Thymus (tissue), 11 donors: Measurements from ENCODE around the gene SLC25A40. TPM values are rescaled to one million over a fixed set of nuclear protein-coding genes. Genes with fewer than 3 reads are reported as not detected.
A peak's percentile ranks its signal among the peaks of the same experiment; 100 is the strongest.
"Not testable (repeated sequence)": the region's sequence is repeated elsewhere in the genome, so short reads cannot be mapped to it uniquely, and the experiment has no call there.

ENCODE experiments used
- DNase-seq, 9 donors: peaks; one replicate each; pipeline ENCODE4 v3.0.0-alpha.2; 2013; ENCODE audit warnings: low spot score in 9 of 9, low read depth in 6 of 9, missing footprints in 1 of 9
- H3K27ac ChIP-seq, 2 donors: one replicate each; pipeline ENCODE4 v1.5.1; 2013; ENCODE audit warnings: control low read depth in 1 of 2, low read depth in 1 of 2, low read length in 1 of 2, mild to moderate bottlenecking in 1 of 2, moderate library complexity in 1 of 2
- H3K27me3 ChIP-seq, 2 donors: one replicate each; pipeline ENCODE4 v1.5.1; 2013; ENCODE audit warnings: low read length in 1 of 2; ENCODE audit not compliant: control insufficient read depth in 2 of 2, insufficient read depth in 1 of 2
- H3K36me3 ChIP-seq, 2 donors: one replicate each; pipeline ENCODE4 v1.5.1; 2013; ENCODE audit warnings: low read length in 1 of 2, mild to moderate bottlenecking in 1 of 2, moderate library complexity in 1 of 2; ENCODE audit not compliant: control insufficient read depth in 2 of 2, insufficient read depth in 2 of 2
- H3K4me1 ChIP-seq, 2 donors: one replicate each; pipeline ENCODE4 v1.5.1; 2013; ENCODE audit warnings: low read length in 2 of 2; ENCODE audit not compliant: control insufficient read depth in 2 of 2, insufficient read depth in 2 of 2
- H3K4me3 ChIP-seq, 2 donors: one replicate each; pipeline ENCODE4 v1.5.1; 2013; ENCODE audit warnings: low read length in 2 of 2, control low read depth in 1 of 2, mild to moderate bottlenecking in 1 of 2
- H3K9me3 ChIP-seq, 2 donors: one replicate each; pipeline ENCODE4 v1.5.1; 2013; ENCODE audit warnings: low read length in 1 of 2, mild to moderate bottlenecking in 1 of 2; ENCODE audit not compliant: control insufficient read depth in 2 of 2, insufficient read depth in 1 of 2
- WGBS: extraction: QIAGEN DNeasy Blood & Tissue Kit; methylation state at CpG from one replicate; pipeline ENCODE4 v1.1.7; 2013; 5-methylcytosine and 5-hydroxymethylcytosine counted together
- polyA plus RNA-seq: library from polyadenylated mRNA; stranded (reverse); fragments of 200-250 nt; gene quantifications from one replicate; pipeline ENCODE4 v1.2.3, GENCODE V29; 2013
- total RNA-seq: library from RNA; stranded (reverse); fragments of 120-200 nt; gene quantifications from one replicate; pipeline ENCODE4 v1.2.4, GENCODE V29; 2013
- donor health status: healthy.

The SLC25A40 gene
- total and polyA plus RNA-seq, 2 donors: 10.4 to 12.8 TPM

DNA sequence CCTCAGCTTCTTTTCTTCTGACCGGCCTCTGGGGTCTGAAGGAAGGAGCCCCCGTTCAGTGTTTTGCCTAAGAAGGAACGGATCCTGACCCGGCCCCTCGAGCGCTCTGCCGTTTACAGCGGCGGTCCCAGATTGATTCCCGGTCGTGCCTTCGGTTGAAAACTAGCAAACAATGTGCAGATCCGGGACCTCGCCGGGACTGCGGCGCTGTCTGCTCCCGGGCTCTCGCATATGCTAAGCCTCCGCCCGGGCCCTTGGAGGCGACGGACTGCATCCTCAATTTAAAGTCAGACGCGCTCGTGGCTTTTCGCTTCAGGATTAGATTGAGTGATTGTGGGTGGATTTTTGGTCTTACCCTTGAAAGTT lies 692 bp upstream of the SLC25A40 start:
- Histone ChIP-seq H3K27me3 (no peaks in the 10 kb centered on the region), H3K9me3 (peaks cover 0 to 3% of the 10 kb centered on the region in 2 donors), H3K36me3 (peaks cover 0 to 11% of the 10 kb centered on the region in 2 donors), H3K4me1 (peaks cover 4 to 6% of the 10 kb centered on the region in 2 donors), H3K27ac (peak overlapping the region; percentile 96 to 99), H3K4me3 (peak overlapping the region; percentile 91 to 93)
- under 1% methylated on average over 27 of the region's 27 CpGs for WGBS
- peak in 6 of 9 donors; percentile 33 to 64 (median 45) for DNase-seq

- WGBS: under 1% methylated on average over 35 of the region's 35 CpGs
- H3K36me3 ChIP-seq: peaks cover 9 to 11% of the 10 kb centered on the region in 2 donors
- peak in 2 of 9 donors; percentile 24 to 45 for DNase-seq
- H3K4me1 ChIP-seq: peaks cover 4 to 6% of the 10 kb centered on the region in 2 donors
- no peaks in the 10 kb centered on the region for H3K27me3 ChIP-seq
- H3K27ac ChIP-seq: peak overlapping the region; percentile 80 to 99
- peaks cover 6 to 11% of the 10 kb centered on the region in 2 donors for H3K9me3 ChIP-seq
- peak overlapping the region; percentile 91 to 93 for H3K4me3 ChIP-seq
These were observed 765 bp downstream of the SLC25A40 start for GRCh38 chr7:87875151-87876039.

GRCh38 chr7:87874066-87874465 lies 2.1 kb downstream of the SLC25A40 start:
- peaks cover 7 to 15% of the 10 kb centered on the region in 2 donors for H3K9me3 ChIP-seq
- 13% methylated on average over 4 of the region's 4 CpGs for WGBS
- H3K27me3 ChIP-seq: no peaks in the 10 kb centered on the region
- H3K4me1 ChIP-seq: peaks cover 3 to 6% of the 10 kb centered on the region in 2 donors
- no peak overlapping the region for H3K27ac ChIP-seq
- DNase-seq: no peak
- peaks cover 8 to 10% of the 10 kb centered on the region in 2 donors for H3K36me3 ChIP-seq
- peak overlapping the region in 1 of 2 donors; percentile 6 for H3K4me3 ChIP-seq

GRCh38 chr7:87873328-87873727 lies 2.8 kb downstream of the SLC25A40 start:
- not testable (repeated sequence) for DNase-seq, H3K4me3 ChIP-seq, H3K27ac ChIP-seq, H3K4me1 ChIP-seq, H3K27me3 ChIP-seq
- 98% methylated on average over 10 of the region's 10 CpGs for WGBS
- Histone ChIP-seq H3K9me3 (peaks cover 7 to 17% of the 10 kb centered on the region in 2 donors), H3K36me3 (peaks cover 8 to 10% of the 10 kb centered on the region in 2 donors)

- Histone ChIP-seq H3K4me1 (peaks cover 0 to 6% of the 10 kb centered on the region in 2 donors), H3K27me3 (no peaks in the 10 kb centered on the region), H3K27ac (no peak overlapping the region), H3K9me3 (peaks cover 7 to 17% of the 10 kb centered on the region in 2 donors), H3K4me3 (no peak overlapping the region), H3K36me3 (peaks cover 8 to 10% of the 10 kb centered on the region in 2 donors)
- no peak for DNase-seq
- WGBS: 99% methylated on average over 5 of the region's 5 CpGs
These were observed 3.8 kb downstream of the SLC25A40 start for GRCh38 chr7:87872346-87872745.

- no peak for DNase-seq
- peaks cover 7 to 28% of the 10 kb centered on the region in 2 donors for H3K9me3 ChIP-seq
- 98% methylated on average over 4 of the region's 4 CpGs for WGBS
These were observed 5.7 kb downstream of the SLC25A40 start for GRCh38 chr7:87870471-87870870.

GRCh38 chr7:87866533-87866932 lies 9.6 kb downstream of the SLC25A40 start:
- 97% methylated on average over 6 of the region's 6 CpGs for WGBS

More at GRCh38 chr7:87870471-87870870, 5.7 kb downstream of the SLC25A40 start:
- no peak overlapping the region for H3K4me3 ChIP-seq
- peaks cover 8 to 13% of the 10 kb centered on the region in 2 donors for H3K36me3 ChIP-seq
- H3K27me3 ChIP-seq: no peaks in the 10 kb centered on the region
- H3K27ac ChIP-seq: no peak overlapping the region
- H3K4me1 ChIP-seq: peaks cover 0 to 6% of the 10 kb centered on the region in 2 donors

GRCh38 chr7:87866089-87866488 lies 10.1 kb downstream of the SLC25A40 start:
- no peak overlapping the region for H3K27ac ChIP-seq
- no peak for DNase-seq
- peaks cover 7 to 25% of the 10 kb centered on the region in 2 donors for H3K9me3 ChIP-seq
- no peaks in the 10 kb centered on the region for H3K4me1 ChIP-seq
- no peak overlapping the region for H3K4me3 ChIP-seq
- H3K27me3 ChIP-seq: no peaks in the 10 kb centered on the region
- peaks cover 9 to 11% of the 10 kb centered on the region in 2 donors for H3K36me3 ChIP-seq
- WGBS: 98% methylated on average over 2 of the region's 2 CpGs

More at GRCh38 chr7:87866533-87866932, 9.6 kb downstream of the SLC25A40 start:
- DNase-seq, H3K4me1 ChIP-seq, H3K4me3 ChIP-seq, H3K27ac ChIP-seq, H3K27me3 ChIP-seq: not testable (repeated sequence)
- Histone ChIP-seq H3K9me3 (peaks cover 7 to 26% of the 10 kb centered on the region in 2 donors), H3K36me3 (peaks cover 11 to 13% of the 10 kb centered on the region in 2 donors)

GRCh38 chr7:87858417-87859100 lies 17.6 kb downstream of the SLC25A40 start:
- Histone ChIP-seq H3K27me3 (no peaks in the 10 kb centered on the region), H3K4me3 (no peak overlapping the region), H3K36me3 (peaks cover 3 to 32% of the 10 kb centered on the region in 2 donors), H3K27ac (no peak overlapping the region), H3K4me1 (no peaks in the 10 kb centered on the region), H3K9me3 (no peaks in the 10 kb centered on the region)
- no peak for DNase-seq
- WGBS: 96% methylated on average over 3 of the region's 3 CpGs
